OCI-LY7 (cell line): ENCODE data around the gene USP30.

Experiments
- EZH2phosphoT487 ChIP-seq: fragments of 200-600 bp; sonication (generic); IDR thresholded peaks from 2 replicates; pipeline ENCODE4 v1.6.1; 2018; ENCODE audit warnings: low read depth, borderline replicate concordance, mild to moderate bottlenecking, mixed run types, antibody characterized with exemption, low read length, moderate library complexity, mixed read lengths
- TF ChIP-seq, protein P1 (sequence below): fragments of 200-600 bp; sonication (generic); conservative IDR thresholded peaks from 2 replicates; pipeline ENCODE4 v1.5.1; 2014; ENCODE audit warnings: mild to moderate bottlenecking, antibody characterized with exemption, low read length, moderate library complexity, mixed read lengths

DNA sequence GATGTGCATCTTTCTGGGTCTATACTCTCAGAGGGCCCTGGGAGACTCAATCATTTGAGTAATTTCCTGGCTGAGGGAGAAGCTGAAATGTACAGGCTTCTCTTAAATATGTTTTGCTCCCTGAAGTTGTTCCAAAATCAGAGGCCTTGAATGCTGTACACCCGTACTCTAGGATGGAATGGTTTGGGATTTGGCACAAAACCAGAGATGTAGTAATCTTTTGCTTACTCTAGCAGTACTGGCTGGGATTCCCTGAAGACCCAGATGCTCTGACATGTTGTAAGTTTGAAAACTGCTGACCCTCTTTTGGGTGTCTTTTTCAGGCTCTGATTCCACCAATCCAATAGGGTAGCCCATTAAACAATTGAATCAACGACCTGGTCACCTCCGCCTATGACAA, 74.4 kb downstream of the USP30 start:
- TF ChIP-seq, protein P1, sequence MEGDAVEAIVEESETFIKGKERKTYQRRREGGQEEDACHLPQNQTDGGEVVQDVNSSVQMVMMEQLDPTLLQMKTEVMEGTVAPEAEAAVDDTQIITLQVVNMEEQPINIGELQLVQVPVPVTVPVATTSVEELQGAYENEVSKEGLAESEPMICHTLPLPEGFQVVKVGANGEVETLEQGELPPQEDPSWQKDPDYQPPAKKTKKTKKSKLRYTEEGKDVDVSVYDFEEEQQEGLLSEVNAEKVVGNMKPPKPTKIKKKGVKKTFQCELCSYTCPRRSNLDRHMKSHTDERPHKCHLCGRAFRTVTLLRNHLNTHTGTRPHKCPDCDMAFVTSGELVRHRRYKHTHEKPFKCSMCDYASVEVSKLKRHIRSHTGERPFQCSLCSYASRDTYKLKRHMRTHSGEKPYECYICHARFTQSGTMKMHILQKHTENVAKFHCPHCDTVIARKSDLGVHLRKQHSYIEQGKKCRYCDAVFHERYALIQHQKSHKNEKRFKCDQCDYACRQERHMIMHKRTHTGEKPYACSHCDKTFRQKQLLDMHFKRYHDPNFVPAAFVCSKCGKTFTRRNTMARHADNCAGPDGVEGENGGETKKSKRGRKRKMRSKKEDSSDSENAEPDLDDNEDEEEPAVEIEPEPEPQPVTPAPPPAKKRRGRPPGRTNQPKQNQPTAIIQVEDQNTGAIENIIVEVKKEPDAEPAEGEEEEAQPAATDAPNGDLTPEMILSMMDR: no peak
- TF ChIP-seq EZH2phosphoT487: no peak
